Fibroblast of mammary gland (primary cell): ENCODE measurements around the gene OSBPL3.

ENCODE experiments used
- DNase-seq: peaks from one replicate; pipeline ENCODE4 v3.0.0-alpha.2; 2010; ENCODE audit warnings: low read depth
- H3K4me3 ChIP-seq: 2 replicates; pipeline ENCODE4 v1.5.1; 2011; ENCODE audit warnings: low read depth, mild to moderate bottlenecking, low read length, moderate library complexity; ENCODE audit not compliant: control insufficient read depth
- TF ChIP-seq, protein P1 (sequence below): conservative IDR thresholded peaks from 2 replicates; pipeline ENCODE4 v1.5.1; 2011; ENCODE audit warnings: low read depth, low read length, inconsistent platforms; ENCODE audit not compliant: control insufficient read depth, insufficient read depth

Gene OSBPL3

DNA sequence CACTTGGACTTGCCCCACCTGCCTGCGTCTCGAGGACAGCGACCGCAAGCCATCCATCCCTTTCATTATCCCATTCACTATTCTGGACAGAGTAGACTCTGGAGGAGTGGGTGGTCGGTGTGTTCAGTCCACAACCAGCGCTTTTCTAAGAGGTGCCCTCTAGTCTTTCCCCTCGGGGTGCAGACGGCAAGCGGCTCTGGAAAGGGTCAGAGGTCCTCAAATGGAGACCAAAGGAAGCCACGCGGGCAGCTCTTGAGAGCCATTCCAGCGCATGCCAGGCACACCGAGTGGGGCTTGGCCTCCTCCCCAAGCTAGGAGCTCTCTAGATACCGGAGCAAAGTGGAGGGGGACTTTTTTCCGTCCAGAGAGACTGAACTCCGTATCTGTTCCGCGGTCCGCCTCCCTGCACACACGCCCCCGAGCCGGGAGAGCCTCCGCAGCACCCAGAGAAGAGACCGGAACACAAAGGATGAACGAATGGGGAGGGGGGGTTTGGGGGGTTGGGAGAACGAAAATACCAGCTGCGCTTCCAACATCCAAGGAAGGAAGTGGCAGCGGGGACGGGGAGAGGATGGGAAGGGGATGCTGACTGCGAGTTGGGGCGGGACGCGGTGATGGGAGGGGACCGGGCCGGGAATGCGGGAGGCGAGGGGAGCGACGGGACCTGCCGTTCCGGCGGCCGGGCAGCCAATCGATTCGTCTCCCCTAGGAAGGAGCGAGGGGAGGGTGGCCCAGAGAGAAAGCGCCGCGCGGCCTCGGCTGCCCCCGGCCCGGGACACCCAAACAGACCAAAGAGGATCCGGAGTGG lies 223.2 kb downstream of the OSBPL3 start:
- peak overlapping the region; percentile 61 for H3K4me3 ChIP-seq
- DNase-seq, result peak; percentile 26
- TF ChIP-seq, protein P1, sequence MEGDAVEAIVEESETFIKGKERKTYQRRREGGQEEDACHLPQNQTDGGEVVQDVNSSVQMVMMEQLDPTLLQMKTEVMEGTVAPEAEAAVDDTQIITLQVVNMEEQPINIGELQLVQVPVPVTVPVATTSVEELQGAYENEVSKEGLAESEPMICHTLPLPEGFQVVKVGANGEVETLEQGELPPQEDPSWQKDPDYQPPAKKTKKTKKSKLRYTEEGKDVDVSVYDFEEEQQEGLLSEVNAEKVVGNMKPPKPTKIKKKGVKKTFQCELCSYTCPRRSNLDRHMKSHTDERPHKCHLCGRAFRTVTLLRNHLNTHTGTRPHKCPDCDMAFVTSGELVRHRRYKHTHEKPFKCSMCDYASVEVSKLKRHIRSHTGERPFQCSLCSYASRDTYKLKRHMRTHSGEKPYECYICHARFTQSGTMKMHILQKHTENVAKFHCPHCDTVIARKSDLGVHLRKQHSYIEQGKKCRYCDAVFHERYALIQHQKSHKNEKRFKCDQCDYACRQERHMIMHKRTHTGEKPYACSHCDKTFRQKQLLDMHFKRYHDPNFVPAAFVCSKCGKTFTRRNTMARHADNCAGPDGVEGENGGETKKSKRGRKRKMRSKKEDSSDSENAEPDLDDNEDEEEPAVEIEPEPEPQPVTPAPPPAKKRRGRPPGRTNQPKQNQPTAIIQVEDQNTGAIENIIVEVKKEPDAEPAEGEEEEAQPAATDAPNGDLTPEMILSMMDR, result no peak

DNA sequence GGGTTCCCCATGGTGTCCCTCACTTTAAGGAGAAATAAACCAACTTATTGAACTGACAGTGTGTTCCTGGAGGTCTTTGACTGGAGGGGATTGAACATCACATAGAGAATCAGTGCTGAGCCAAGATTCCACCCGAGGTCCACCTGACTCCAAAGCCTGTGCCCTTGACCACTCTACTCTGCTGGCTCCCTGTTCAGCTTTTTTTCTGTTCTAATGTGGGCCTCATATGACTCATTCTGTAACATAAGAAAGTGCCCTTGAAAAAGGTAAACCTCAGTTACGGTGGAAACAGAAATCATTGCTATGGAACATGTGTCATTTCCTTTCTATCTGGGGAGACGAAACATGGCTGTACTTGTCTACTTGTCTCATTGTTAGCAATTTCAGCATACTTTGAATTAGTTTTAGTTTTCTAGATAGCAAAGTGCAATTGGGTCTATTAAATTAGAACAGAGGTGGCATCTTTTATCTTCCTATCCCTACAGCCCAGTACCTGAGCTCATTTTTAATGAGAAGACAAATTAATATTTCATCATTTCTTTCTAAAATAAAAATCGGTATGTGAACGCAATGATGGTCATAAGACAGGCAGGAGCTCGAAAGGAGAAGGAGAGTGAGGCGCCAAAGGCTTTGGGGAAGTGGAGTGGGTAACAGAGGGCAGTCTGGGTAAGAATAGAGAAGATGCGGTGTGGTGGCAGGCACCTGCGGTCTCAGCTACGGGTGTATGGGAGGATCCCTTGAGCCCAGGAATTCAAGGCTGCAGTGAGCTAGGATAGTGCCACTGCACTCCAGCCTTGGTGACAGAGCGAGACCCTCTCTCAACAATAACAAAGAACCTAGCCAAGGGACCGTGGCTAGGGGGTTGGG lies 224.2 kb downstream of the OSBPL3 start:
- DNase-seq, result peak; percentile 45
- H3K4me3 ChIP-seq, result no peak overlapping the region
- TF ChIP-seq, protein P1, result no peak

DNA sequence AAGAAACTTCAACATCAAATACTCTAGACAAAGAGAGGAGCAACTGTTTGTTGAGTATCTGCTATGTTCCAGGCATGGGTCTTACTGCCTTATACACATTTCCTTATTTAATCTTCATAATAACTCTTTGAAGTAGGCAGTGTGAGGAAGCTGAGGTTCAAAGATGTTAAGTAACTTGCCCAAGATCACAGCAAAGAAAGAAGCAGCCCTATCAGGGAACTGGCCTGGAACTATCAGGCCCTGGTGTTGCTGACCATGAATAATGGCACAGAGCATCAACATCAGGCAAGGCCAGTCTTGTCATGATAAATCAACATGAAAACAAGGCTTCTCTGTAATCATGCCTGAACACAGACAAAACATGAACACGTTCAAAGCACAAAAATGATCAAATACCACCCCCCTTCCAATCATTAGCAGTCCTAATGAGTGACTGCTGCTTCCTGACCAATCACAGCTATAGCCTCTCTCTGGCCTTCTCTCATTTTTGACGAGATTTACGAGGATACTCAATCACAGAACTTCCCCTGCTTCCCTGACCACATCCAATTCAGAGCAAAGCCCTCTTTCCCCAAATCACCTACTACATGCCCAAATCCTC lies 225.0 kb downstream of the OSBPL3 start:
- no peak for DNase-seq
- TF ChIP-seq, protein P1, result no peak
- H3K4me3 ChIP-seq, result no peak overlapping the region

DNA sequence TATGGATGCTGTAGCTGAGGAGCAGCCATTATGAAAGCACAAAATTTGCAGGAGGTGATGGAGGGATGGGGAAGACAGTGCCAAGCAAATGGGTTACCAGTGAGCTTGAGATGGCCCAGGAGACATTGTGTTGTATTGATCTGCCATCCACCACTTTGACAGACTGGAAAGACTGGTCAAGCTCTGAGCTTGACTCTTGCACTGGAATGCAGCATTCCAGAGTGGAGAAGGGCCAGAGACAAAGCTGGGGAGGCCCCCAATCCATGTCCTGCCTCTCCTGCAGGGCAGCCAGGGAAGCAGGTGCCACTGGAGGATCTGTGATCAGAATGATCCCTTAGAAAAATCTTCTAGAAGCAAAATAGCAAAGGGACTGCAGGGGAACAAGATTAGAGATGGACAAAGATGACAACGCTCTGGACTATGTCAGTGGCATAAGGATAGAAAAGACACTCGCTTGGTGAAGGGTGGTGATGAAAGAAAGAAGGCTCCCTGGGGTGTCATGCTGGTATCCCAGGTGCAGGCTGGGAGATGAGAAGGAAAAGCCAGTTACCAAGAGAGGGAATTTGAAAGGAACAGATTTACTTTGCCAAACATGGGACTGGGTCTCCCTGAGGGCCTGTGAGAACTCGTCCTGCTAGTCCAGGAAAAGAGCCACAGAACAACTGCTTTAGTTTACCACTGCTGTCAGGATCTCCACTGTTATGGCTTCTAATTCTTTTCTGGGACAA lies 227.7 kb downstream of the OSBPL3 start:
- no peak overlapping the region for H3K4me3 ChIP-seq
- TF ChIP-seq, protein P1, result no peak
- DNase-seq, result no peak

DNA sequence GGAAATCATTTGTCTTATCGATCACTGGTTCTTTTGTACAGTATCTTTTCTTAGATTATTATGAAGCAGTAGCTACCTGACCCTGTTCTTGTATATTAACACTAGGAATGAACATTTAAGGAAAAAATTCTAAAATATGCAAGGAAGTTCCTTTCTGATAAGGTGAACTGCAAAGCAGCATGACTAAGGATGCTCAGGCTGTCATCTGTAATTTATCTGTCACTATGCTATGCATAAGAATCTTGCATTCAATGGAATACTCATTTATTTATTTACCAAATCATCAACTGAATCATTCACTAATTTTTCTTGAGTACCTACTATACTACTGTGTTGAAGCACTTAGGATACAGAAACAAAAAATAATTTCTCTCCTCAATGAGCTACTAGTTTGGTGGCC lies 228.5 kb downstream of the OSBPL3 start:
- H3K4me3 ChIP-seq, result no peak overlapping the region
- DNase-seq, result no peak
- TF ChIP-seq, protein P1, result no peak

DNA sequence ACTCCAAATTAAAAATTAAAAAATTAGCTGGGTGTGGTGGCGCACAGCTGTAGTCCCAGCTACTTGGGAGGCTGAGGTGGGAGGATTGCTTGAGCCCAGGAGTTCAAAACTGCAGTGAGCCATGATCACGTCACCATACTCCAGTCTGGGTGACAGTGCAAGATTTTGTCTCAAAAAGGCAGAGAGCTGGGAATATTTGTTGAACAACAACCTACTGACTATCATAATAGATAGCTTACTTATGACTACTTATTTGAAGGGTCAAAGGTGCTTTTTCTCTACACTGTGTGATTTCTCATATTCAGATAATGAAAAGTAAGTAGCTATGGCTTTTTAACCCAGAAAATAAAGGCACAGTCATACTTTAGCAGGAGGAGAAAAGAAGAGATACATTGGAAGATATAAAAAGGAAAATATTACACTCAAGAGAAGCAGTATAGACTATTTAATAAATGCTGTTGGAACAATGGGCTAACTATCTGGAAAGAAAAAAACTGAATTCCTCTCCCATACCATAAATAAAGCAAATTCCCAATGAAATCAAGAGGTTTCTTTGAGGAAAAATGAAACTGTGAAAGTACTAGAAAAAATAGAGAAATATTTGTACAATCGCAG lies 229.4 kb downstream of the OSBPL3 start:
- TF ChIP-seq, protein P1, result no peak
- H3K4me3 ChIP-seq, result no peak overlapping the region
- no peak for DNase-seq
